ENCODE data around the gene ADRA2C. TPM values are rescaled to one million over a fixed set of nuclear protein-coding genes. Genes with fewer than 3 reads are reported as not detected.

ADRA2C gene
- polyA plus RNA-seq, 3 donors, result 11.7 to 18.8 (median 14.2) TPM

DNA sequence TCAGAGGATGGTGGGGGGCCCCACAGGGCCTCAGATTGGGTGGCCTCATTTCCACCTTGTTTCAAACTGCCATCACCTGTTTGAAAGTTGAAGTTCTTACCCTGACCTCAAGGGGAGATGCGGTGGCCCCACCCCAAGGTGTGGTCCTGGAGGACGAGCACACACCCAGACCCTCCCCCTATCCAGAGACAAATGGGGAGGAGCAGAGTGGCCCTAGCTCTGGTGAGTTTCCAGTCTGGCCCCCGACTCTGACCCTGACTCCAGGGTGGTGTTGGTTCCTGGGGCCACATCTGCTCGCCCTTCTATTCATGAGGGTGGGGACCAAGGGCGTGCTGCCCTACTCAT lies 36.3 kb upstream of the ADRA2C start:
- DNase-seq, result no peak

DNA sequence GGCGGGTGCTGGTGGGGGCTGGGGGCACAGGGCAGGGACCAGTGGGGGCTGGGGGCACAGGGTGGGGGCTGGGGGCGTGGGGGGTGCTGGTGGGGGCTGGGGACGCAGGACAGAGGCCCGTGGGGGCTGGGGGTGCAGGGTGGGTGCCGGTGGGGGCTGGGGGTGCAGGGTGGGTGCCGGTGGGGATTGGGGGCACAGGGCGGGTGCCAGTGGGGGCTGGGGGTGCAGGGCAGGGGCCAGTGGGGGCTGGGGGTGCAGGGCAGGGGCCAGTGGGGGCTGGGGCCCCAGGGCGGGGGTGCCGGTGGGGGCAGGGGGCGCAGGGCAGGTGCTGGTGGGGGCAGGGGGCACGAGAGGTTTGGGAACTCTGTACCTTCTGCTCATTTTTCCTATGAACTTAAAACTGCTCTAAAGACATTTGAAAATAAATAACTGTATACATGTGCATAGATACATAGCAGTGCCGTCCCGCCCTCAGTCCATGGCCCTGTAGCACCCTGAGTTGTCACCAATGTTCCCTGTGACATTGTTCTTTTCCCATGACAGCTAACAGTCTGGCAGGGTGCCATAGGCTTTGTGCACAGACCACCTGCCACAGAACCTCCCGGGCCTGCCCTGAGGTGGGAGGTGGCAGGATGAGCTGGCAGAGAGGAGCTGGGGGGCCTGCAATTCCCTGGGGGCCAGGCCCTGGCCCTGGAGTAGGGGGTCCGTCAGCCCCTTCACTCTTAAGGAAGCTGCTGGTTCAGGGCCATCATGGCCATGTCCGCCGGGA lies 35.6 kb upstream of the ADRA2C start:
- DNase-seq, result no peak

GRCh38 chr4:3732076-3733028 lies 33.8 kb upstream of the ADRA2C start:
- no peak for DNase-seq

GRCh38 chr4:3733195-3733594 lies 33.0 kb upstream of the ADRA2C start:
- no peak for DNase-seq

DNA sequence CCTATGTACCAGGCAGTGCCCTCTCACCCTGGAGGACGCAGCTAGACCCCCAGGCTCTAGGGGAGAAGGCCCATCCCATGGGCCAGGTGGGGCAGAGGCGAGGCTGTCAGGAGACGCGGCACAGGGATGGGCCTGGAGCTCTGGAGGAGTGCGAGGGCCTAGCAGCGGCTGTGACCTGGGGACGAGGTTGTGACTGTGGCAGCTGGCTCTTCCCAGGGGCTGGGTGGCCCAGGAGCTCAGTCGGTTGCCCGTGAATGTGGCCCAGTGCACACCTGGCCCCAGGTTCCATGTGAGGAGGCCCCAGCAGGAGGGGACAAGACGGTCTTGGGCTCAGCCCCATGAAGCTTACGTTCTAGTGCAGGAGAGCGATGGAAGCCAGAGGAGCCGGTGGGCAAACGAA lies 31.0 kb upstream of the ADRA2C start:
- DNase-seq, result no peak

DNA sequence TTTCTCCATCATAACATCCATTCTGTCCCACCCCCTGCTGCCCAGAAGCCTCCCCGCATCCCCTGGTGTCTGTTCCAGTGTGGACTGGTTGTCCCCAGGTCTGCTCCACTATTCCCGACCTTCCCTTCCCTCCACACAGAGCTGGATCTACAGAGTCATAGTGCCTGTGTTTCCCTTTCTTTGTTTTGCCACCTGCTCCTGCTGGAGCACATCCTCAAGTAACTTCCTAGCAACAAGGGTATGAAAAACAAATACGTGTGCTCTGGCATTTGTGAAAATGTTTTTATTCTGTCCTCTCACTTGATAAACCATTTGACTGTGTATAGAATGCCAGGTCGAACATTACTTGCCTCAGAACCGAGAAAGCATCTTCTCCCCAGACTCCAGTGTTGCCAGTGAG lies 29.9 kb upstream of the ADRA2C start:
- no peak for DNase-seq

- no peak for DNase-seq
These were observed 29.4 kb upstream of the ADRA2C start for GRCh38 chr4:3736806-3737205.

DNA sequence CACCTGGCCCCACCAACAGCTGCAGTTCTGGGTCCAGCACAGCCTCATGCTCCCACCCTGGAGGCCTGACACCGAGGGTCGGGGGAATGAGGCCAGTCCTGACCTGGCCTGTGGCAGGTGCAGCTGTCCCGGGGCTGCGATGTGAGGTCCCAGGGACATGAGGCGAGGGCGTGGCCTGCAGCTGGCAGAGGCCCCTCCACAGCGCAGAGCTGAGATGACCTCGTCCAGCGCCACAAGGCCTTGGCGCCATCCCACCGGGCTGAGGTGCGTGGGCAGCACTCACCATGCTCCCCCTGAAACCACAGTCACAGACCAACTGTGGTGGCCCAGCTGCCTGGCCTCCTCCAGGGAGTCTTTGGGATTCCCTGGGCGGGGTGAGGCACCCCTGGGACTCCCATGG lies 26.6 kb upstream of the ADRA2C start:
- DNase-seq, result no peak

GRCh38 chr4:3740256-3740655 lies 25.9 kb upstream of the ADRA2C start:
- DNase-seq, result no peak

DNA sequence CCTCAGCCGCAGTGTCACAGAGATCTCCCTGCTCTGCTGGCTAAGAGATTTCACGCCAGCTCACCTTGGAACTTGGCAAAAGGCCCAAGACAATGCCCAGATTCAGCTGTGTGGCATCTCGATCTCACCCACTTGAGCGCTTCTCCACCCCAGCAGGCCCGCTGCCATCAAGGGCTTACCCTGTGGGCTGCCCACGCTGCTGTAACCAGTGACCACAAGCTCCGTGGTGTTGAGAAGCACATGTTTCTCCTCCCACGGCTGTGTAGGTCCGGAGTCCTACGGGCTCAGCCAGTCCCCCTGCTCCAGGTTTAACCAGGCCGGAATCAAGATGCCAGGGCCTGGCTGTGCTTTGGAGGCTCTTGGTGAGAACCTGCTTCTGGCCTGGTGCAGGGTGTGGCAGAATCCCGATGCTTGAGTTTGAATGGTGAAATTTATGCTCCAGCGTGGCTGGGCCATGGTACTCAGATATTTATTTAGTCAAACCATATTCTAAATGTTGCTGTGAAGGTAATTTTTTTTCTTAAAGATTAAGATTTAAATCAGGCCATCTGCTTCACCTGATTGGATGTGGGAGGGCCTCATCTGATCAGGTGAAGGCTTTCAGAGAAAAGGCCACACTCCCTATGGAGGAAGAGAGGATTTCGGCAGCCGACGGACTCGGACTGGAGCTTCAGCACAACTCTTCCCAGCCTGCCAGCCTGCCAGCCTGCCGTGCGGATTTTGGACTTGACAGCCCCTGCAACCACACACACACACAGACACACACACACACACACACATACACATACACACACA lies 24.8 kb upstream of the ADRA2C start:
- DNase-seq, result no peak

DNA sequence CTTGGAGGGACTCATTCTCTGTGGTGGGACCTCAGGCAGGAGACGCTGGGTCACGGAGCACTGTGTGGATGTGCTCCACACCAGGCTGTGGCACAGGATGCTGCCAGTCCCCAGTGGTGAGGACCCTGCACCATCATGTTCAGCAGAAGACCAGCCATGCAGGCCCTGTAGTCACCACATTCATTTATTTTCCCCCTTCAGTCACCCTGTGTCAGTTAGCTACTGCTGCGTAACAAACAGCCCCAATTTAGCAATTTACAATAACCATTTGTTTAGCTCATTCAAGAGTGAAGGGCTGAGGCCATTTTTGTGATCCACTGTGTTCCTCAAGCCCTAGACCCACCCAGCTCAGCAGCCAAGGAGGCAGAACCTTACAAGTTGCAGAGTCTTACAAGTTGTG lies 23.6 kb upstream of the ADRA2C start:
- DNase-seq, result no peak

DNA sequence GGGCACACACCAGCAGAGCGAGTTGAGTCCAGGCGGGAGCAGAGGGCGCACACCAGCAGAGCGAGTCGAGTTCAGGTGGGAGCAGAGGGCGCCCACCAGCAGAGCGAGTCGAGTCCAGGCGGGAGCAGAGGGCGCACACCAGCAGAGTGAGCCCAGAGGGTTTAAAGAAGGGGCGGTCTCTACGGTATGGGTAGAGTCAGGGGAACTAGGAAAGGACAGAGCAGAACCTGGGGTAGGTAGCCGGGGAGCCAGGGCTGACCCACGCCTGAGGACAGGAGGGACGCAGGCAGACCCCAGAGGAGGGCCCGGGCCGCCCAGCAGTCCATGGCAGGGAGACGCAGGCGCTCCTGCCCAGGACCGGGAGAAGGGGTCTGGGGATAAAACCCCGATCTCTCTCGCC lies 22.0 kb upstream of the ADRA2C start:
- no peak for DNase-seq

DNA sequence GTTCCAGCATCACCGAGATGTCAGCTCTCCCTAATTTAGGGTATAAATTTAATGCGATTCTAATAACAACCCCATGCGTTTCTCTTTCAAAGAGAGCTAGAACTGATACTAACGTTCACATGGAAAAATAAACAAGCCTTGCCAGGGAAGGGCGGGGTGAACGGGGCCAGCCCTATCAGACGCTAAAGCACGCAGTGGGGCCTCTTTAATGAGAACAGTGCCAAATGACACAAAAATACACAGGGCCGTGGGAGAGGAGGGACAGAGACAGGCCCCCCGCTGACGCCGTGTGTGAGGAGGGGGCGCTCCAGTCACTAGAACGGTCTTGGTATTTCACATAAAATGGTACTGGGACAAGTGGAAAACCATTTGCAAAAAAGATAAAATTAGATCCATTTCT lies 21.3 kb upstream of the ADRA2C start:
- no peak for DNase-seq

GRCh38 chr4:3745886-3746656 lies 20.1 kb upstream of the ADRA2C start:
- DNase-seq, result no peak

- DNase-seq, result no peak
These were observed 19.2 kb upstream of the ADRA2C start for GRCh38 chr4:3746701-3747580.

DNA sequence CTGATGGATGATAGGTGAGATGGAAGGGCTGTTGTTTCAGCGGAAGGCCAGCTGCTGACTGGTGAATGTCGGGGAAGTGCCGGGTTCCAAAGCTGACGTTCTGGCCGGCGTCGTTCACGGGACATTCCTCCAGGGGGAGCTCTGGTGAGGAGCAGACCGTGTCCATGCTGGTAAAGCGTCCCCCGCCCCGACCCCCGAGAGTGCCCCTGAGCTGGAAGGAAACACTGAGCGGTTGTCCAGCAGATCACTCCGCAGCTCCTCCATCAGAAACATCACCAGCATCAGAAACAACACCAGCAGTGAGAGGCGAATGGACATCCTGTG lies 18.6 kb upstream of the ADRA2C start:
- no peak for DNase-seq

- no peak for DNase-seq
These were observed 17.9 kb upstream of the ADRA2C start for GRCh38 chr4:3748136-3748898.

DNA sequence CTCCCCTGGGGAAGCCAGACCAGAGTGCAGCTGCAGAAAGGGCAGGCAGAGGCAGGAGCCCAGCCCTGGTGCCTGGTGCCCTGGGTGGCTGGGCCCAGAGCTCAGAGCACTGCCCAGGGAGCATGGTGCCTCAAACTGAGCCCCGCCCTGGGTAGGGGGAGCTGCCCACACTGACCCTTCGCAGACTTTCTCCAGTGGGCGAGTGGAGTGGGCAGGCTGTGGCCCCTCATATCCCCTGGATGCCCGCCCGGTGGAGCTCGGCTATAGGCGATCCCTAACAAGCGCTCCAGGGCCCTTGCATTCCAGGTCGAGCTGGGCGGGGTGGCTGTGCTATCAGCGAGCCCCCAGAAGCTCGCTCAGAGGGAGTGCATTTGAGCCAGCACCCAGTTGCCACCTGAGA lies 17.1 kb upstream of the ADRA2C start:
- no peak for DNase-seq

DNA sequence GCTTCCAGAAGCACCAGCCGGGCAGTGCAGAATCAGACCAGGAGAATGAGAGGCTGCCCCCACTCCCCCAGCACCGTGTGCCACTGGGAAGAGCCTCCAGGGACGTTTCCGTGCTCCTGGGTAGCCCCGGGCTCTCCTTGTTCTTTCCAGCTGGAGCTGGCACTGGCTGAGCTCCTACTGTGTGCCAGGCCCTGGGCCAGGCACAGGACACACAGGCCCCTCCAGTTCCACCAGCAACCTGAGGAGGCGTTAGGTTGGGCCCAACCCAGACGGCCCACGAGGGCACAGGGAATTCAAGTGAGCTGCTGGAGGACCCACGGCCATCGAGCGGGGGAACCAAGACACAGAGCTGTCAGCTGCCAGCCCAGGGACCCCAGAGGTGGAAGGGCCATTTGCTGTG lies 15.9 kb upstream of the ADRA2C start:
- DNase-seq, result no peak

- no peak for DNase-seq
These were observed 14.2 kb upstream of the ADRA2C start for GRCh38 chr4:3752022-3752421.

All from renal pelvis (tissue), 4 donors.